Activated CD4-positive, alpha-beta T cell treated with anti-CD3 and anti-CD28 coated beads, Interleukin-2, amount 10 ng/mL, durations not matched to agents 24 days and 14 days (primary cell): ENCODE data around the gene CD68. TPM values are rescaled to one million over a fixed set of nuclear protein-coding genes. Genes with fewer than 3 reads are reported as not detected.

Experiments used
- DNase-seq: peaks from one replicate; pipeline ENCODE4 v3.0.0; 2022
- H3K27ac Mint-ChIP-seq: one replicate; pipeline ENCODE4 v1.8.0; 2022; ENCODE audit warnings: mild to moderate bottlenecking, mixed read lengths
- H3K27me3 Mint-ChIP-seq: one replicate; pipeline ENCODE4 v1.8.0; 2022; ENCODE audit warnings: mixed read lengths
- H3K36me3 Mint-ChIP-seq: one replicate; pipeline ENCODE4 v1.8.0; 2022; ENCODE audit warnings: low read depth, mild to moderate bottlenecking, mixed read lengths
- H3K4me1 Mint-ChIP-seq: one replicate; pipeline ENCODE4 v1.8.0; 2021; ENCODE audit warnings: mixed read lengths
- H3K4me3 Mint-ChIP-seq: one replicate; pipeline ENCODE4 v1.8.0; 2022; ENCODE audit warnings: mild to moderate bottlenecking, moderate library complexity, mixed read lengths
- H3K9me3 Mint-ChIP-seq: one replicate; pipeline ENCODE4 v1.8.0; 2021; ENCODE audit warnings: mixed read lengths
- intact Hi-C: fragments of 100-400 bp; cut with micrococcal nuclease; formaldehyde crosslinking; loops from one replicate; pipeline ENCODE4 v1.15.1; 2023
- total RNA-seq: library from RNA; stranded (reverse); gene quantifications from 2 replicates; pipeline ENCODE4 v1.2.3, GENCODE V29; 2022

The CD68 gene
- total RNA-seq, 1 donor from 2014 or later = 3.5 TPM

DNA sequence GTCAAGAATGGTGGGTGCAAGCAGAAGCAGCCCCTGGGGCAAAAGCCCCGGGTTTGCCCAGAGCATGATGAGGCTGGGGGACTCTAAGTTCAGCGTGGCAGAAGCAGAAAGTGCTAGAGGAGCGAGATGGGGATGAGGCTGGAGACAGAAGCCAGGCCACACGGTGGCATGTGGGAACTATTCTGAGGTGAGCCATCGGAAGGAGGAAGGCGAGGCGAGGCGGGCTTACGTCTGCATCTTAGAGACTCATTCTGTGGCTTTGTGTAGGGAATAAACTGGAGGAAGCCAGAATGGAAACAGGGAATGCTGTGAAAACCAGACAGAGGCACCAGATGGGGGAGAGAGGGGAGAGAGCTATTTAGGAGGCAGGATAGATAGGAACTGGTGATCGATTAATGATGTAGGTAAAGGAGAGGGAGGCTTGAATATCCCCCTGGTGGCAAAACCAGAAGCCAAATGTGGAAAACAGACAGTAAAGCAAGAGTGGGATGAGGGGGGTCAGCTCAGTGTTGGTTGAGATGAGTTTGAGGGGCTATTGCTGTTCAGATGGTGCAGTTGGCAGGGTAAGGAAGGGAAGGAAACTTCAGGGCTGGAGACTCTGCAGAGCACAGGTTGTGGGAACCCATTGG is 24.0 kb upstream of the CD68 start:
- Mint-ChIP-seq H3K27me3 (no peaks in the 10 kb centered on the region), H3K27ac (peak overlapping the region; percentile 68), H3K4me3 (no peak overlapping the region), H3K36me3 (peaks cover 36% of the 10 kb centered on the region), H3K4me1 (peaks cover 60% of the 10 kb centered on the region), H3K9me3 (no peaks in the 10 kb centered on the region)
- DNase-seq = no peak
- intact Hi-C loops = no loop called here

DNA sequence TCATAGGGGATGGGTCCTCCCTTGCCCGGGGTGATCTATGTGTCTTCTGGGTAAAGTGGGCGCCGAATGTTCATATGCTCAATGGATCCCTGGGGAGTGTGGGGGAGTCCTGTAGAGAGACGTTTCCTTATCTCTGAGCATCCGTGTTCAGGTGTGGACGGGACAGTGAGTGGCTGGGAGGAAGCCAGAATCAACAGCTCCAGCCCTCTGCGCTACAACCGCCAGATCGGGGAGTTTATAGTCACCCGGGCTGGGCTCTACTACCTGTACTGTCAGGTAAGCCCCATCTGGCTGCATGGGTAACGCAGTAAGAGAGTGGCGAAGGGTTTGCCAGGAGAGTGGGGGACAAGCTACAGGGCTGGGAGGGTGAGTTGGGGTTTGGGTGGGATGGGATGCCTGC is 22.8 kb upstream of the CD68 start:
- no peak overlapping the region for H3K27ac Mint-ChIP-seq

DNA sequence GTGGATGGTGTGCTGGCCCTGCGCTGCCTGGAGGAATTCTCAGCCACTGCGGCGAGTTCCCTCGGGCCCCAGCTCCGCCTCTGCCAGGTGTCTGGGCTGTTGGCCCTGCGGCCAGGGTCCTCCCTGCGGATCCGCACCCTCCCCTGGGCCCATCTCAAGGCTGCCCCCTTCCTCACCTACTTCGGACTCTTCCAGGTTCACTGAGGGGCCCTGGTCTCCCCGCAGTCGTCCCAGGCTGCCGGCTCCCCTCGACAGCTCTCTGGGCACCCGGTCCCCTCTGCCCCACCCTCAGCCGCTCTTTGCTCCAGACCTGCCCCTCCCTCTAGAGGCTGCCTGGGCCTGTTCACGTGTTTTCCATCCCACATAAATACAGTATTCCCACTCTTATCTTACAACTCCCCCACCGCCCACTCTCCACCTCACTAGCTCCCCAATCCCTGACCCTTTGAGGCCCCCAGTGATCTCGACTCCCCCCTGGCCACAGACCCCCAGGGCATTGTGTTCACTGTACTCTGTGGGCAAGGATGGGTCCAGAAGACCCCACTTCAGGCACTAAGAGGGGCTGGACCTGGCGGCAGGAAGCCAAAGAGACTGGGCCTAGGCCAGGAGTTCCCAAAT is 22.2 kb upstream of the CD68 start:
- Mint-ChIP-seq H3K27ac (no peak overlapping the region), H3K36me3 (peaks cover 33% of the 10 kb centered on the region)

More for the DNA sequence above, 22.8 kb upstream of the CD68 start:
- no peak for DNase-seq
- no peak overlapping the region for H3K4me3 Mint-ChIP-seq
- intact Hi-C loops = no loop called here
- H3K27me3 Mint-ChIP-seq = no peaks in the 10 kb centered on the region
- peaks cover 58% of the 10 kb centered on the region for H3K4me1 Mint-ChIP-seq
- H3K9me3 Mint-ChIP-seq = no peaks in the 10 kb centered on the region
- H3K36me3 Mint-ChIP-seq = peaks cover 33% of the 10 kb centered on the region

DNA sequence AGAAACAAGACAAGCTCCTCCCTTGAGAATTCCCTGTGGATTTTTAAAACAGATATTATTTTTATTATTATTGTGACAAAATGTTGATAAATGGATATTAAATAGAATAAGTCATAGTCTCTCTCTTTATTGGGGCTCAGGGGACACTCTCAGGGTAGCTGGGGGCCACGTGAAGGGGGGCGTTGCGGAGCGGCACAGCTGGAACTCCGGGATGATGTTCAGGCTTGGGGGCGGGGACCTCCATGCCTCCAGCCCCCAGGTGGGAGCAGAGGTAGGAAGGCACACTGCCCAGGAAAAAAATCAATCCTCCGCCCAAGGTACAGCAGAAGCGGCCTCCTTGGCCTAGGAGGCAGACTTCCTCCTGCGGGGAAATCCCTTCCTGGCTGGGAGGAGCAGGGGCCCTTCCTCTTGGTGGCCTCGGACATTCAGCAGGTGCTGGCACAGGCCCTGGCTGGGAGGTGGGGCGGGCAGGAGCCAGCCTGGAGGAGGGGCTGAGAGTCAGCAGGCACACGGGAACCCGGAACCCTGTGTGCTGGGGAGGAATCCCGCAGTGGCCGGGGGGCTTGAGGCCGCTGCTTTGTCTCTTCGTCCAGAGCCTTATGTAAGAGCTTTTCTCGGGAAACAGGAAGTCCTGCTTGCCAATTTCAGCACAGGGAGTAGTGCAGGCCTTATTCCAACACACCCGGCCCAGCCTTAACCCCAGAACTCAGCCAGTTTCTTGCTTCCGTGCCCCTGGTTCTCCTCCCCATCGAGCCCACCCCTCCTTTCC is 21.5 kb upstream of the CD68 start:
- H3K27ac Mint-ChIP-seq = peak overlapping the region; percentile 81
- peak; percentile 69 for DNase-seq
- peaks cover 2% of the 10 kb centered on the region for H3K27me3 Mint-ChIP-seq
- H3K4me3 Mint-ChIP-seq = peak overlapping the region; percentile 62
- intact Hi-C loops = no loop called here
- peaks cover 52% of the 10 kb centered on the region for H3K4me1 Mint-ChIP-seq
- H3K36me3 Mint-ChIP-seq = peaks cover 36% of the 10 kb centered on the region
- no peaks in the 10 kb centered on the region for H3K9me3 Mint-ChIP-seq

More for the DNA sequence above, 22.2 kb upstream of the CD68 start:
- no peaks in the 10 kb centered on the region for H3K9me3 Mint-ChIP-seq
- intact Hi-C loops = no loop called here
- H3K4me1 Mint-ChIP-seq = peaks cover 53% of the 10 kb centered on the region
- no peak overlapping the region for H3K4me3 Mint-ChIP-seq
- no peaks in the 10 kb centered on the region for H3K27me3 Mint-ChIP-seq
- no peak for DNase-seq

DNA sequence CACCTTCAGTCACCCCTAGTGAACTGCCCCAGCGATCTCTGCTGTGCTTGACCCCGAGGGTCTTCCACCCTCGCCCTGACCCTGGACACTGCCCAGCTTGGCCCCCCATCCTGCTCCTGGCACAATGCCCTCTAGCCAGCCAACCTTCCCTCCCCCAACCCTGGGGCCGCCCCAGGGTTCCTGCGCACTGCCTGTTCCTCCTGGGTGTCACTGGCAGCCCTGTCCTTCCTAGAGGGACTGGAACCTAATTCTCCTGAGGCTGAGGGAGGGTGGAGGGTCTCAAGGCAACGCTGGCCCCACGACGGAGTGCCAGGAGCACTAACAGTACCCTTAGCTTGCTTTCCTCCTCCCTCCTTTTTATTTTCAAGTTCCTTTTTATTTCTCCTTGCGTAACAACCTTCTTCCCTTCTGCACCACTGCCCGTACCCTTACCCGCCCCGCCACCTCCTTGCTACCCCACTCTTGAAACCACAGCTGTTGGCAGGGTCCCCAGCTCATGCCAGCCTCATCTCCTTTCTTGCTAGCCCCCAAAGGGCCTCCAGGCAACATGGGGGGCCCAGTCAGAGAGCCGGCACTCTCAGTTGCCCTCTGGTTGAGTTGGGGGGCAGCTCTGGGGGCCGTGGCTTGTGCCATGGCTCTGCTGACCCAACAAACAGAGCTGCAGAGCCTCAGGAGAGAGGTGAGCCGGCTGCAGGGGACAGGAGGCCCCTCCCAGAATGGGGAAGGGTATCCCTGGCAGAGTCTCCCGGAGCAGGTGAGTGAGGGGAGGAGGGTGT is 20.7 kb upstream of the CD68 start, which contains the start of gene TNFSF13:
TSS of gene TNFSF13 (plus strand) at position 207 of the 776 bp plus-strand sequence. CDS start at position 497, 290 bp downstream.
- Mint-ChIP-seq H3K4me1 (peaks cover 47% of the 10 kb centered on the region), H3K4me3 (peak within 1 kb of the TSS; percentile 62), H3K27ac (peak within 1 kb of the TSS; percentile 81), H3K27me3 (peaks cover 2% of the 10 kb centered on the region), H3K9me3 (no peaks in the 10 kb centered on the region), H3K36me3 (peaks cover 34% of the 10 kb centered on the region)
- DNase-seq = no peak
- intact Hi-C loops = no loop called here

DNA sequence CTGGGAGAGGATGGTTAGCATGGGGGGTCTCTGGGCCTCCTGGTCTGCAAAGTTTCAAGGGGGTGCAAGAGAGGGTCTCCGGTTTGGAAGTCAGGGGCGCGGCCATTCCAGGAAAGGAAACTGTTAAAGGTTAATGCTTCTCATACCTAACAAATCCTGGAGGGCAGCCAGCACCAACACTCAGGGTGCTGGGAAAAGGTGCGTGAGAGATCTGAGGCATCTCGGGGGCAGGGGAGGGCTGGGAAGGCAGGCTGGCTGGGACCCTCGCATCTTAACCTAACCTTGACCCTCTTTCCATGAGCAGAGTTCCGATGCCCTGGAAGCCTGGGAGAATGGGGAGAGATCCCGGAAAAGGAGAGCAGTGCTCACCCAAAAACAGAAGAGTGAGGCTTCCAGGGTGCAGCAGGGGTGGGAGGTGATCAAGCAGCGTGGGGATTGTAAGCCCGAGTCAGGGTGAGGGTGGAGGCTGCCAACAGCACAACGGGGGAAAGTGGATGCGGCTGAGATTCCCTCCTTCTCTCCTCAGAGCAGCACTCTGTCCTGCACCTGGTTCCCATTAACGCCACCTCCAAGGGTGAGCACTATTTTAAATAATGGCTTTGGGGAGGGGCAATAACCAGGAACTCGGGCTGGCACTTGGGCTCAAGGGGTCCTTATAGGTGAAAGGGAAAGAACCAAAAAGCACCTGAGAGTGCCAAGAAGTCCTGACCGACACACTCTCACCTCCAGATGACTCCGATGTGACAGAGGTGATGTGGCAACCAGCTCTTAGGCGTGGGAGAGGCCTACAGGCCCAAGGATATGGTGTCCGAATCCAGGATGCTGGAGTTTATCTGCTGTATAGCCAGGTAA is 19.9 kb upstream of the CD68 start:
- Mint-ChIP-seq H3K27ac (no peak overlapping the region), H3K27me3 (peaks cover 2% of the 10 kb centered on the region), H3K36me3 (peaks cover 39% of the 10 kb centered on the region), H3K9me3 (no peaks in the 10 kb centered on the region), H3K4me3 (no peak overlapping the region), H3K4me1 (peaks cover 47% of the 10 kb centered on the region)
- DNase-seq = peak; percentile 59
- intact Hi-C loops = loop anchor here (2.0 to 5.0 kb wide), 2 partner anchors 75 to 307 kb away; partner anchors contain the start of genes CTDNEP1, ELP5 and POLR2A

DNA sequence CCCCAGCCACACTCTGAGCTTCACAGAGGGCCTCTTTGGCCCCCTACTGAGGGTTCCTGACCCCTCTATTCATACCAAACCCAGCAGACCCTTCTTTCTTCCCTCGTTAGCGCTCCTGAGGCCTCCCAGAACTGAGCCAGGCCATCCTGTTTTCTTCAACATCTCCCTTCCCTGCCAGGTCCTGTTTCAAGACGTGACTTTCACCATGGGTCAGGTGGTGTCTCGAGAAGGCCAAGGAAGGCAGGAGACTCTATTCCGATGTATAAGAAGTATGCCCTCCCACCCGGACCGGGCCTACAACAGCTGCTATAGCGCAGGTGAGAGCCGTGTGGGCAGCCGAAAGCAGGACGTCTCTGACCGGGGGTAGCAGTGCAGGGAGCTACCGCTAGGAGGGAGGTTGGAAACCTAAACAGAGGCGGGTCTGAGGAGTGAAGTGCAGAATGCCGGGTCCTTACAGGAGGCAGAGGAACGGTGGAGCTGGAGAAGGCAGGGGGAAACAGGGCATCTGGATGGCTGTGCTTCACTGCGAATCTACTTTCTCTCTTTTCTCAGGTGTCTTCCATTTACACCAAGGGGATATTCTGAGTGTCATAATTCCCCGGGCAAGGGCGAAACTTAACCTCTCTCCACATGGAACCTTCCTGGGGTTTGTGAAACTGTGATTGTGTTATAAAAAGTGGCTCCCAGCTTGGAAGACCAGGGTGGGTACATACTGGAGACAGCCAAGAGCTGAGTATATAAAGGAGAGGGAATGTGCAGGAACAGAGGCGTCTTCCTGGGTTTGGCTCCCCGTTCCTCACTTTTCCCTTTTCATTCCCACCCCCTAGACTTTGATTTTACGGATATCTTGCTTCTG is 19.0 kb upstream of the CD68 start:
- no peaks in the 10 kb centered on the region for H3K9me3 Mint-ChIP-seq
- peak overlapping the region; percentile 97 for H3K4me3 Mint-ChIP-seq
- peak overlapping the region; percentile 99 for H3K27ac Mint-ChIP-seq
- H3K36me3 Mint-ChIP-seq = peaks cover 41% of the 10 kb centered on the region
- DNase-seq = peak; percentile 89
- peaks cover 2% of the 10 kb centered on the region for H3K27me3 Mint-ChIP-seq
- intact Hi-C loops = loop anchor here (1.0 to 5.0 kb wide), 9 partner anchors 8 to 308 kb away; partner anchors contain the start of genes CTDNEP1, ELP5, POLR2A and WRAP53
- peaks cover 43% of the 10 kb centered on the region for H3K4me1 Mint-ChIP-seq

DNA sequence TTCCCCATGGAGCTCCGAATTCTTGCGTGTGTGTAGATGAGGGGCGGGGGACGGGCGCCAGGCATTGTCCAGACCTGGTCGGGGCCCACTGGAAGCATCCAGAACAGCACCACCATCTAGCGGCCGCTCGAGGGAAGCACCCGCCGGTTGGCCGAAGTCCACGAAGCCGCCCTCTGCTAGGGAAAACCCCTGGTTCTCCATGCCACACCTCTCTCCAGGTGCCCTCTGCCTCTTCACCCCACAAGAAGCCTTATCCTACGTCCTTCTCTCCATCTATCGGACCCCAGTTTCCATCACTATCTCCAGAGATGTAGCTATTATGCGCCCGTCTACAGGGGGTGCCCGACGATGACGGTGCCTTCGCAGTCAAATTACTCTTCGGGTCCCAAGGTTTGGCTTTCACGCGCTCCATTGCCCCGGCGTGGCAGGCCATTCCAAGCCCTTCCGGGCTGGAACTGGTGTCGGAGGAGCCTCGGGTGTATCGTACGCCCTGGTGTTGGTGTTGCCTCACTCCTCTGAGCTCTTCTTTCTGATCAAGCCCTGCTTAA is 18.3 kb upstream of the CD68 start:
- Mint-ChIP-seq H3K27ac (peak overlapping the region; percentile 99), H3K4me1 (peaks cover 39% of the 10 kb centered on the region), H3K9me3 (no peaks in the 10 kb centered on the region), H3K27me3 (peaks cover 2% of the 10 kb centered on the region), H3K36me3 (peaks cover 44% of the 10 kb centered on the region), H3K4me3 (peak overlapping the region; percentile 97)
- DNase-seq = peak; percentile 96
- intact Hi-C loops = loop anchor here (1.0 to 5.0 kb wide), 9 partner anchors 9 to 309 kb away; partner anchors contain the start of genes CTDNEP1, ELP5, POLR2A and WRAP53

DNA sequence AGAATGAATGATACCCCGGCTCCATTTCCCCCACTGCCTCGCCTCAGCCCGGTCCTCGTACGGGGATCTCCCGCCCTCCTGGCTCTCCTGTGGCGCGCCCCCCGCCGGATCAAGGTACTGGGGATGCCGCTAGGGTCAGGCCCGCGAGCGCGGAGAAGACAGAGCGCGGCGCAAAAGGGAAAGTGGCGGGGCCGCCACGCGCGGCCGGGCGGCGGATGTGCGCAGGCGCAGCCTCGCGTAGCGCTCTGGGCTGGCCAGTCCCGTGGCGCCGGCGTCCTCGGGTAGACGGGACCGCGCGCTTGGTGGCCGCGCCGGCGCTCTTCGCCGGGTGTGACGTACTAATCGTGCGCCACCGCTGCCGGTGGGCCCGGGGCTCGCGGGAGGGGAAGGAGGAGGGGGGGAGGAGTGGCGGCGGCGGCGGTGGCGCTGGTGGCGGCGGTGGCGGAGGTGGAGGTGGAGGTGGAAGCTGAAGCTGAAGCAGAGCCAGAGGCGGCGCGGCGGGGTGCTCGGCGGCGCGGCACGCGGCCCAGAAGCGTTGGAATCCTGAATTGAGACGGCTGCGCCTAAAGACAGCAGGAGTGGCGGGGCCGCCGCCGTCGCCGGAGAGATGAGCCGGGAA is 17.7 kb upstream of the CD68 start, which contains the start of gene SENP3:
TSS of gene SENP3 (plus strand) at position 331 of the 619 bp plus-strand sequence. CDS start 1,158 bp downstream, outside the sequence.
- intact Hi-C loops = loop anchor here (1.0 to 5.0 kb wide), 9 partner anchors 9 to 309 kb away; partner anchors contain the start of genes CTDNEP1, ELP5, POLR2A and WRAP53
- peak; percentile 98 for DNase-seq
- peaks cover 42% of the 10 kb centered on the region for H3K36me3 Mint-ChIP-seq
- peak within 1 kb of the TSS; percentile 99 for H3K27ac Mint-ChIP-seq
- no peaks in the 10 kb centered on the region for H3K9me3 Mint-ChIP-seq
- H3K27me3 Mint-ChIP-seq = peaks cover 2% of the 10 kb centered on the region
- peak within 1 kb of the TSS; percentile 97 for H3K4me3 Mint-ChIP-seq
- H3K4me1 Mint-ChIP-seq = peaks cover 36% of the 10 kb centered on the region

DNA sequence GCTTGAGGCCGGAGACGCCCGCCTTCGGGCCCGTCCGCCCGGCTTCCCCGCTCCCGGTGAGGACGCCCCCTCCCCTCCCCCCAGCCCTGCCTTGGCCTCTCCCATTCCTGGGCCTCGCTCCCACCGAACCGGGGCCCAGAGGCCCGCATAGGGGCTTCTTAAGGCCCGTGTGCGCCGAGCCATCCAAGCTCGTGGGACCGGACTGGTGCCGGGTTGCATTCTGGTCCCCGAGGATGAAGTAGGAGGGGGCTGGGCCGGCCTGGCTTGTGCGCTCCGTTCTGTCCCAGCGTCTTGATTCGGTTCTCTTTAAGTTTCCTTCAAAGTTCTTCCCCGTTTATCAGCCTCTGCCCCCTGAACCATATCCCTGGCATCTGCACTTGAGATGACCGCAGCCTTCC is 17.2 kb upstream of the CD68 start:
- intact Hi-C loops = loop anchor here (5.0 kb wide), 1 partner anchor 310 kb away; the partner anchor contains the start of genes CTDNEP1 and ELP5
- peaks cover 35% of the 10 kb centered on the region for H3K4me1 Mint-ChIP-seq
- H3K27ac Mint-ChIP-seq = peak overlapping the region; percentile 92
- H3K9me3 Mint-ChIP-seq = no peaks in the 10 kb centered on the region
- H3K4me3 Mint-ChIP-seq = peak overlapping the region; percentile 97
- peaks cover 46% of the 10 kb centered on the region for H3K36me3 Mint-ChIP-seq
- peaks cover 2% of the 10 kb centered on the region for H3K27me3 Mint-ChIP-seq
- DNase-seq = peak; percentile 71
